ENCODE data around the gene HNF1B. TPM values are rescaled to one million over a fixed set of nuclear protein-coding genes. Genes with fewer than 3 reads are reported as not detected.

HNF1B gene
- total RNA-seq, 3 donors from 2014 or later = 0.33 TPM; not detected in 2

GRCh38 chr17:37737081-37737480, 7.8 kb downstream of the HNF1B start:
- peaks cover 0 to 69% of the 10 kb centered on the region in 2 donors for H3K27me3 ChIP-seq
- H3K9me3 ChIP-seq = no peaks in the 10 kb centered on the region
- H3K36me3 ChIP-seq = no peaks in the 10 kb centered on the region
- intact Hi-C loops (cut with DNase I; ENCODE audit: low total_unique reads) = no loop called here
- peaks cover 0 to 5% of the 10 kb centered on the region in 2 donors for H3K4me1 ChIP-seq
- no peak overlapping the region for H3K4me3 ChIP-seq
- TF ChIP-seq, protein P1, sequence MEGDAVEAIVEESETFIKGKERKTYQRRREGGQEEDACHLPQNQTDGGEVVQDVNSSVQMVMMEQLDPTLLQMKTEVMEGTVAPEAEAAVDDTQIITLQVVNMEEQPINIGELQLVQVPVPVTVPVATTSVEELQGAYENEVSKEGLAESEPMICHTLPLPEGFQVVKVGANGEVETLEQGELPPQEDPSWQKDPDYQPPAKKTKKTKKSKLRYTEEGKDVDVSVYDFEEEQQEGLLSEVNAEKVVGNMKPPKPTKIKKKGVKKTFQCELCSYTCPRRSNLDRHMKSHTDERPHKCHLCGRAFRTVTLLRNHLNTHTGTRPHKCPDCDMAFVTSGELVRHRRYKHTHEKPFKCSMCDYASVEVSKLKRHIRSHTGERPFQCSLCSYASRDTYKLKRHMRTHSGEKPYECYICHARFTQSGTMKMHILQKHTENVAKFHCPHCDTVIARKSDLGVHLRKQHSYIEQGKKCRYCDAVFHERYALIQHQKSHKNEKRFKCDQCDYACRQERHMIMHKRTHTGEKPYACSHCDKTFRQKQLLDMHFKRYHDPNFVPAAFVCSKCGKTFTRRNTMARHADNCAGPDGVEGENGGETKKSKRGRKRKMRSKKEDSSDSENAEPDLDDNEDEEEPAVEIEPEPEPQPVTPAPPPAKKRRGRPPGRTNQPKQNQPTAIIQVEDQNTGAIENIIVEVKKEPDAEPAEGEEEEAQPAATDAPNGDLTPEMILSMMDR (IDR thresholded peaks at IDR 0.05) = no peak
- TF ChIP-seq POLR2AphosphoS5 (IDR thresholded peaks at IDR 0.05) (no peak), POLR2A (IDR thresholded peaks at IDR 0.05) (no peak)
- H3K27ac ChIP-seq = no peak overlapping the region
- no peak for DNase-seq (ENCODE audit: low spot score in 2 of 2)

GRCh38 chr17:37736428-37736827, 8.4 kb downstream of the HNF1B start:
- no peaks in the 10 kb centered on the region for H3K4me1 ChIP-seq
- no peaks in the 10 kb centered on the region for H3K36me3 ChIP-seq
- intact Hi-C loops (cut with DNase I; ENCODE audit: low total_unique reads) = no loop called here
- TF ChIP-seq, protein P1 (IDR thresholded peaks at IDR 0.05) = no peak
- no peak for TF ChIP-seq POLR2A (IDR thresholded peaks at IDR 0.05)
- DNase-seq (ENCODE audit: low spot score in 2 of 2) = no peak
- no peaks in the 10 kb centered on the region for H3K9me3 ChIP-seq
- no peak overlapping the region for H3K4me3 ChIP-seq
- peaks cover 0 to 62% of the 10 kb centered on the region in 2 donors for H3K27me3 ChIP-seq
- H3K27ac ChIP-seq = no peak overlapping the region

- Histone ChIP-seq H3K4me3 (no peak overlapping the region), H3K36me3 (no peaks in the 10 kb centered on the region), H3K27me3 (peaks cover 0 to 57% of the 10 kb centered on the region in 2 donors), H3K4me1 (no peaks in the 10 kb centered on the region), H3K9me3 (no peaks in the 10 kb centered on the region), H3K27ac (no peak overlapping the region)
- intact Hi-C loops (cut with DNase I; ENCODE audit: low total_unique reads) = no loop called here
- TF ChIP-seq POLR2AphosphoS5 (IDR thresholded peaks at IDR 0.05) (no peak), POLR2A (IDR thresholded peaks at IDR 0.05) (no peak)
- TF ChIP-seq, protein P1 (IDR thresholded peaks at IDR 0.05) = no peak
- no peak for DNase-seq (ENCODE audit: low spot score in 2 of 2)
Measured at GRCh38 chr17:37735165-37735564, 9.7 kb downstream of the HNF1B start.

GRCh38 chr17:37732316-37732715, 12.5 kb downstream of the HNF1B start:
- no peak overlapping the region for H3K4me3 ChIP-seq
- H3K27me3 ChIP-seq = peaks cover 0 to 29% of the 10 kb centered on the region in 2 donors
- no peak for DNase-seq (ENCODE audit: low spot score in 2 of 2)
- no peak overlapping the region for H3K27ac ChIP-seq
- H3K4me1 ChIP-seq = no peaks in the 10 kb centered on the region
- no peaks in the 10 kb centered on the region for H3K9me3 ChIP-seq
- TF ChIP-seq, protein P1 (IDR thresholded peaks at IDR 0.05) = no peak
- no peak for TF ChIP-seq POLR2A (IDR thresholded peaks at IDR 0.05)
- no peak for TF ChIP-seq POLR2AphosphoS5 (IDR thresholded peaks at IDR 0.05)
- intact Hi-C loops (cut with DNase I; ENCODE audit: low total_unique reads) = no loop called here
- no peaks in the 10 kb centered on the region for H3K36me3 ChIP-seq

DNA sequence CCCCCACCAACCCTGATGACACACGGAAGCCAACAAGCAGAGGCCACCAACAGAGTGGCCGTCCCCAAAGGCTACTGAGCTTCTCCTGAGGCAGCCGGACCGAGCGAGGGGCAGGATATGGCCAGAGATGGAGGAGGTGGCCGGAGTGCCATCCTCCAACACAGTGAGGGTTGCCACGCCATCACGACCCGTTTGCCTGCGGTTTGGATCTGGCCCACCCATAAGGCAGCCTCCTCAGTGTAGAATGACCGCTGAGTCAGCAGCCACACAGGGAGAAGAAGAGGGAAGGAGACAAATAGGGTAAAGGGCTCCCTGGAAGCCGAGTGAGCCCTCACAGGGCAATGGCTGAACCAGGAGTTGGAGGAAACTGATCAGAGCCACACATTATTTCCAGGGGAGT, 13.8 kb downstream of the HNF1B start:
- no peak for DNase-seq (ENCODE audit: low spot score in 2 of 2)
- H3K27me3 ChIP-seq = peaks cover 0 to 16% of the 10 kb centered on the region in 2 donors
- no peak overlapping the region for H3K4me3 ChIP-seq
- no peak overlapping the region for H3K27ac ChIP-seq
- TF ChIP-seq, protein P1 (IDR thresholded peaks at IDR 0.05) = no peak
- TF ChIP-seq POLR2A (IDR thresholded peaks at IDR 0.05) (no peak), POLR2AphosphoS5 (IDR thresholded peaks at IDR 0.05) (no peak)
- no peaks in the 10 kb centered on the region for H3K9me3 ChIP-seq
- intact Hi-C loops (cut with DNase I; ENCODE audit: low total_unique reads) = no loop called here
- no peaks in the 10 kb centered on the region for H3K4me1 ChIP-seq
- no peaks in the 10 kb centered on the region for H3K36me3 ChIP-seq

All from breast epithelium (tissue), 4 donors.